Liver (tissue), 9 donors: Measurements from ENCODE around the gene PLEKHF1. TPM values are rescaled to one million over a fixed set of nuclear protein-coding genes. Genes with fewer than 3 reads are reported as not detected.

Experiments used
- DNase-seq: peaks from one replicate; pipeline ENCODE4 v3.0.0-alpha.2; 2017; ENCODE audit warnings: low spot score
- H3K27ac ChIP-seq, 2 donors: one replicate each; pipeline ENCODE4 v1.7.0; 2013; ENCODE audit warnings: inconsistent platforms in 2 of 2, low read length in 2 of 2, control low read depth in 1 of 2, low read depth in 1 of 2, mild to moderate bottlenecking in 1 of 2
- H3K27me3 ChIP-seq, 4 donors: one replicate each; pipeline versions ENCODE4 v1.6.1 to v1.7.0; 2013; ENCODE audit warnings: low read length in 3 of 4, inconsistent platforms in 1 of 4, mild to moderate bottlenecking in 1 of 4, moderate library complexity in 1 of 4; ENCODE audit not compliant: control insufficient read depth in 4 of 4, insufficient read depth in 4 of 4
- H3K36me3 ChIP-seq, 4 donors: one replicate each; pipeline versions ENCODE4 v1.6.1 to v1.7.0; 2013; ENCODE audit warnings: low read length in 3 of 4, mild to moderate bottlenecking in 3 of 4, low read depth in 1 of 4, moderate library complexity in 1 of 4; ENCODE audit not compliant: control insufficient read depth in 4 of 4, insufficient read depth in 3 of 4
- H3K4me1 ChIP-seq, 4 donors: one replicate each; pipeline versions ENCODE4 v1.6.1 to v1.7.0; 2013; ENCODE audit warnings: low read length in 3 of 4, mild to moderate bottlenecking in 3 of 4, moderate library complexity in 1 of 4; ENCODE audit not compliant: control insufficient read depth in 4 of 4, insufficient read depth in 4 of 4
- H3K4me3 ChIP-seq, 3 donors: one replicate each; pipeline versions ENCODE4 v1.6.1 to v1.7.0; 2013; ENCODE audit warnings: low read length in 3 of 3, control low read depth in 1 of 3, low read depth in 1 of 3, mild to moderate bottlenecking in 1 of 3
- H3K9ac ChIP-seq, 2 donors: one replicate each; pipeline ENCODE4 v1.7.0; 2013; ENCODE audit warnings: low read length in 2 of 2, mild to moderate bottlenecking in 2 of 2, moderate library complexity in 2 of 2, control low read depth in 1 of 2, low read depth in 1 of 2
- H3K9me3 ChIP-seq, 4 donors: one replicate each; pipeline versions ENCODE4 v1.6.1 to v1.7.0; 2013; ENCODE audit warnings: low read length in 3 of 4; ENCODE audit not compliant: control insufficient read depth in 4 of 4
- HNF4A ChIP-seq, 2 donors: conservative IDR thresholded peaks; 2 replicates each; pipeline ENCODE4 v1.6.1; 2016; ENCODE audit warnings: antibody characterized with exemption in 2 of 2, mild to moderate bottlenecking in 2 of 2
- HNF4G ChIP-seq: IDR thresholded peaks from 2 replicates; pipeline ENCODE4 v1.6.1; 2016; ENCODE audit warnings: antibody characterized with exemption
- SP1 ChIP-seq: IDR thresholded peaks from 2 replicates; pipeline ENCODE4 v1.6.1; 2018; ENCODE audit warnings: antibody characterized with exemption, mild to moderate bottlenecking
- WGBS: extraction: QIAGEN DNeasy Blood & Tissue Kit; methylation state at CpG from one replicate; pipeline ENCODE4 v1.1.7; 2013; 5-methylcytosine and 5-hydroxymethylcytosine counted together
- polyA plus RNA-seq, 2 donors: library from polyadenylated mRNA; stranded (reverse) in 1 of 2; unstranded in 1 of 2; fragments of 200-250 nt in 1 of 2; fragments of >200 nt in 1 of 2; fragmentation: Nextera tagmentation in 1 of 2; extraction: Ambion mirVana in 1 of 2; gene quantifications; one replicate each; pipeline versions ENCODE4 v1.2.1 to v1.2.3, GENCODE V29; 2013 to 2015
- total RNA-seq, 2 donors: library from RNA; depleted of rRNA; stranded (reverse); fragments of >200 nt; gene quantifications; one replicate each; pipeline ENCODE4 v1.2.3, GENCODE V29; 2014
- TF ChIP-seq, protein P1 (sequence below): IDR thresholded peaks from 2 replicates; pipeline ENCODE4 v1.6.1; 2016; ENCODE audit warnings: antibody characterized with exemption
- TF ChIP-seq, protein P2 (sequence below): IDR thresholded peaks from 2 replicates; pipeline ENCODE4 v1.6.1; 2016; ENCODE audit warnings: antibody characterized with exemption, mild to moderate bottlenecking
- donor health status: healthy.
- donor health status: healthy.
- donor health status: healthy.
- donor health status: healthy.
- donor health status: healthy.

PLEKHF1 gene
- total and polyA plus RNA-seq, 4 donors: 2.9 to 15.1 (median 8.9) TPM

GRCh38 chr19:29702161-29702962 is 37.1 kb downstream of the PLEKHF1 start:
- H3K9me3 ChIP-seq: no peaks in the 10 kb centered on the region
- H3K4me1 ChIP-seq: peaks cover 0 to 24% (median 9%) of the 10 kb centered on the region in 4 donors
- no peak overlapping the region for H3K9ac ChIP-seq
- WGBS: 93% methylated on average over 30 of the region's 30 CpGs
- DNase-seq: no peak
- TF ChIP-seq SP1: no peak
- H3K27ac ChIP-seq: no peak overlapping the region
- no peaks in the 10 kb centered on the region for H3K27me3 ChIP-seq
- H3K4me3 ChIP-seq: no peak overlapping the region
- H3K36me3 ChIP-seq: peaks cover 3 to 23% (median 7%) of the 10 kb centered on the region in 4 donors

DNA sequence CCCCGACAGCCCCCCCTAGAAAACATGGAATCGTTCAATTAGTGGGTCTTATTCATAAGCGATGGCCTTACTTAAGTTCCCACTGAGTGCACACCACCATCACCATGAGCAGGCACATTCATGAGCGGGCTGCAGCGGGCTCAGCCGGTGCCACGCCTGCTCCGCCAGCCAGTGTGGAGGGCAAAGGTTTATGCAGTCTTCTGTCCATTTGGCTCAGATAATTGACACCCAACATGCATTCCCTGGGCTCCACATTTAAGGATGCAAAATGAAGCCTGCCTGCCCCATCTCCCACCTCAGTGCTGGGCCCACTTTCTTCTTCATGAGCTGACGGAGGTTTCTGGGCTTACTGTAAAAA is 37.7 kb downstream of the PLEKHF1 start:
- no peaks in the 10 kb centered on the region for H3K27me3 ChIP-seq
- H3K9ac ChIP-seq: no peak overlapping the region
- DNase-seq: no peak

More for the DNA sequence above, 37.7 kb downstream of the PLEKHF1 start:
- Histone ChIP-seq H3K36me3 (peaks cover 3 to 23% (median 9%) of the 10 kb centered on the region in 4 donors), H3K27ac (no peak overlapping the region), H3K4me1 (peaks cover 0 to 25% (median 9%) of the 10 kb centered on the region in 4 donors), H3K4me3 (no peak overlapping the region), H3K9me3 (no peaks in the 10 kb centered on the region)
- TF ChIP-seq, protein P1, sequence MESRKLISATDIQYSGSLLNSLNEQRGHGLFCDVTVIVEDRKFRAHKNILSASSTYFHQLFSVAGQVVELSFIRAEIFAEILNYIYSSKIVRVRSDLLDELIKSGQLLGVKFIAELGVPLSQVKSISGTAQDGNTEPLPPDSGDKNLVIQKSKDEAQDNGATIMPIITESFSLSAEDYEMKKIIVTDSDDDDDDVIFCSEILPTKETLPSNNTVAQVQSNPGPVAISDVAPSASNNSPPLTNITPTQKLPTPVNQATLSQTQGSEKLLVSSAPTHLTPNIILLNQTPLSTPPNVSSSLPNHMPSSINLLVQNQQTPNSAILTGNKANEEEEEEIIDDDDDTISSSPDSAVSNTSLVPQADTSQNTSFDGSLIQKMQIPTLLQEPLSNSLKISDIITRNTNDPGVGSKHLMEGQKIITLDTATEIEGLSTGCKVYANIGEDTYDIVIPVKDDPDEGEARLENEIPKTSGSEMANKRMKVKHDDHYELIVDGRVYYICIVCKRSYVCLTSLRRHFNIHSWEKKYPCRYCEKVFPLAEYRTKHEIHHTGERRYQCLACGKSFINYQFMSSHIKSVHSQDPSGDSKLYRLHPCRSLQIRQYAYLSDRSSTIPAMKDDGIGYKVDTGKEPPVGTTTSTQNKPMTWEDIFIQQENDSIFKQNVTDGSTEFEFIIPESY: no peak
- TF ChIP-seq, protein P2, sequence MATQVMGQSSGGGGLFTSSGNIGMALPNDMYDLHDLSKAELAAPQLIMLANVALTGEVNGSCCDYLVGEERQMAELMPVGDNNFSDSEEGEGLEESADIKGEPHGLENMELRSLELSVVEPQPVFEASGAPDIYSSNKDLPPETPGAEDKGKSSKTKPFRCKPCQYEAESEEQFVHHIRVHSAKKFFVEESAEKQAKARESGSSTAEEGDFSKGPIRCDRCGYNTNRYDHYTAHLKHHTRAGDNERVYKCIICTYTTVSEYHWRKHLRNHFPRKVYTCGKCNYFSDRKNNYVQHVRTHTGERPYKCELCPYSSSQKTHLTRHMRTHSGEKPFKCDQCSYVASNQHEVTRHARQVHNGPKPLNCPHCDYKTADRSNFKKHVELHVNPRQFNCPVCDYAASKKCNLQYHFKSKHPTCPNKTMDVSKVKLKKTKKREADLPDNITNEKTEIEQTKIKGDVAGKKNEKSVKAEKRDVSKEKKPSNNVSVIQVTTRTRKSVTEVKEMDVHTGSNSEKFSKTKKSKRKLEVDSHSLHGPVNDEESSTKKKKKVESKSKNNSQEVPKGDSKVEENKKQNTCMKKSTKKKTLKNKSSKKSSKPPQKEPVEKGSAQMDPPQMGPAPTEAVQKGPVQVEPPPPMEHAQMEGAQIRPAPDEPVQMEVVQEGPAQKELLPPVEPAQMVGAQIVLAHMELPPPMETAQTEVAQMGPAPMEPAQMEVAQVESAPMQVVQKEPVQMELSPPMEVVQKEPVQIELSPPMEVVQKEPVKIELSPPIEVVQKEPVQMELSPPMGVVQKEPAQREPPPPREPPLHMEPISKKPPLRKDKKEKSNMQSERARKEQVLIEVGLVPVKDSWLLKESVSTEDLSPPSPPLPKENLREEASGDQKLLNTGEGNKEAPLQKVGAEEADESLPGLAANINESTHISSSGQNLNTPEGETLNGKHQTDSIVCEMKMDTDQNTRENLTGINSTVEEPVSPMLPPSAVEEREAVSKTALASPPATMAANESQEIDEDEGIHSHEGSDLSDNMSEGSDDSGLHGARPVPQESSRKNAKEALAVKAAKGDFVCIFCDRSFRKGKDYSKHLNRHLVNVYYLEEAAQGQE: no peak
- TF ChIP-seq HNF4G (no peak), HNF4A (conservative IDR thresholded peaks at IDR 0.05) (peak in 1 of 2 donors; percentile 31)
- WGBS: 70% methylated on average over 9 of the region's 9 CpGs
